Cardiac fibroblast (primary cell): Measurements from ENCODE around the gene TTN.

ENCODE experiments used
- DNase-seq, 2 donors: peaks; one replicate each; pipeline versions ENCODE4 v3.0.0 to v3.0.0-alpha.2; 2010; ENCODE audit warnings: low read depth in 2 of 2
- H3K4me3 ChIP-seq, 2 donors: replicated peaks in 1 of 2; 1 replicate in 1 of 2; 2 replicates in 1 of 2; pipeline ENCODE4 v1.5.1; 2011; ENCODE audit warnings: low read depth in 2 of 2, low read length in 2 of 2, mild to moderate bottlenecking in 2 of 2, moderate library complexity in 1 of 2
- CTCF ChIP-seq: IDR thresholded peaks from one replicate; pipeline ENCODE4 v1.5.1; 2011; ENCODE audit warnings: low read depth, mild to moderate bottlenecking, low read length, inconsistent platforms

TTN gene

GRCh38 chr2:178476477-178476876 is 330.7 kb downstream of the TTN start:
- DNase-seq, result no peak
- H3K4me3 ChIP-seq, result no peak overlapping the region
- no peak for TF ChIP-seq CTCF
